ENCODE results near the gene PBLD.

DNA sequence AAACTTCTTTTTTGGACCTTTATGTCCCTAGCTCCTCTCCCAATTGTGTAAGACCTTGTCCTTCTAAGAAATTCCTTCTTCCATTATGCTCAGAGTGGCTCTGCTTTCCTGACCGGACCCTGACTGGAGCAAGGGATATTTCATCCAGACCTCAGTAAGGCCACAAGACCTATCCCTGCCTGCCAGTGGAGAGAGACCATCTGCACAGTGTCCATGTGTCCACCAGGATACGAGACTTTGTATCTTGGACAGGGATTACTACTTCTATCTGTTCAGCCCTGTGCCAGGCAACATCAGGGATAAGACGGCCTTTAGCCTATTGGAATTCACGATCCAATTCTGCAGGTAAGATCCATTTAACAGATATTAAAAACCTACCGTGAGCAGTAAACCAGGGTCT, 93.7 kb downstream of the PBLD start:
- TF ChIP-seq POLR2A (IDR thresholded peaks at IDR 0.05; ENCODE audit: extremely low read depth, insufficient read length), result no peak
- TF ChIP-seq, protein P1, sequence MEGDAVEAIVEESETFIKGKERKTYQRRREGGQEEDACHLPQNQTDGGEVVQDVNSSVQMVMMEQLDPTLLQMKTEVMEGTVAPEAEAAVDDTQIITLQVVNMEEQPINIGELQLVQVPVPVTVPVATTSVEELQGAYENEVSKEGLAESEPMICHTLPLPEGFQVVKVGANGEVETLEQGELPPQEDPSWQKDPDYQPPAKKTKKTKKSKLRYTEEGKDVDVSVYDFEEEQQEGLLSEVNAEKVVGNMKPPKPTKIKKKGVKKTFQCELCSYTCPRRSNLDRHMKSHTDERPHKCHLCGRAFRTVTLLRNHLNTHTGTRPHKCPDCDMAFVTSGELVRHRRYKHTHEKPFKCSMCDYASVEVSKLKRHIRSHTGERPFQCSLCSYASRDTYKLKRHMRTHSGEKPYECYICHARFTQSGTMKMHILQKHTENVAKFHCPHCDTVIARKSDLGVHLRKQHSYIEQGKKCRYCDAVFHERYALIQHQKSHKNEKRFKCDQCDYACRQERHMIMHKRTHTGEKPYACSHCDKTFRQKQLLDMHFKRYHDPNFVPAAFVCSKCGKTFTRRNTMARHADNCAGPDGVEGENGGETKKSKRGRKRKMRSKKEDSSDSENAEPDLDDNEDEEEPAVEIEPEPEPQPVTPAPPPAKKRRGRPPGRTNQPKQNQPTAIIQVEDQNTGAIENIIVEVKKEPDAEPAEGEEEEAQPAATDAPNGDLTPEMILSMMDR (IDR thresholded peaks at IDR 0.05; ENCODE audit: low read depth, low read length), result no peak
- TF ChIP-seq MYC (IDR thresholded peaks at IDR 0.05; ENCODE audit: low read depth, low read length), result no peak
- TF ChIP-seq, protein P2, sequence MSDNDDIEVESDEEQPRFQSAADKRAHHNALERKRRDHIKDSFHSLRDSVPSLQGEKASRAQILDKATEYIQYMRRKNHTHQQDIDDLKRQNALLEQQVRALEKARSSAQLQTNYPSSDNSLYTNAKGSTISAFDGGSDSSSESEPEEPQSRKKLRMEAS (IDR thresholded peaks at IDR 0.05; ENCODE audit: low read depth, low read length), result no peak

All from NB4 (cell line).